OCI-LY7 (cell line): Measurements from ENCODE around the gene GRIP1. TPM values are rescaled to one million over a fixed set of nuclear protein-coding genes. Genes with fewer than 3 reads are reported as not detected.
A peak's percentile ranks its signal among the peaks of the same experiment; 100 is the strongest.

Experiments used
- Bru-seq: library from RNA; stranded (reverse); fragments of 400-500 nt; gene quantifications from one replicate; lab custom pipeline; 2021; lab: Mats Ljungman, UMichigan
- BruChase-seq, 2 experiments: library from RNA; stranded (reverse); fragments of 400-500 nt; gene quantifications; one replicate each; lab custom pipeline; 2021; lab: Mats Ljungman, UMichigan
- BruUV-seq: library from RNA; stranded (reverse); fragments of 400-500 nt; replicated peaks from 2 replicates; lab custom pipeline; 2021; lab: Mats Ljungman, UMichigan
- CTCF ChIA-PET: fragments of 300-600 bp; sonication (Branson Sonifier 250); formaldehyde crosslinking; loops from one replicate; lab custom pipeline; 2022; ENCODE audit warnings: antibody characterized with exemption; ENCODE audit not compliant: unreplicated experiment; lab: Charles Lee
- POLR2A ChIA-PET: fragments of 300-600 bp; sonication (Branson Sonifier 250); formaldehyde crosslinking; loops from one replicate; lab custom pipeline; 2022; ENCODE audit warnings: antibody characterized with exemption; lab: Charles Lee
- DNase-seq: peaks from one replicate; pipeline ENCODE4 v3.0.0-alpha.2; 2015; ENCODE audit warnings: low spot score
- H2AFZ ChIP-seq: fragments of 200-600 bp; sonication (generic), shearing (Covaris generic); 2 replicates; pipeline ENCODE4 v1.6.1; 2014; ENCODE audit warnings: mild to moderate bottlenecking, antibody characterized with exemption, low read length, moderate library complexity
- H3K27ac ChIP-seq: fragments of 200-600 bp; sonication (generic); 2 replicates; pipeline ENCODE4 v1.5.1; 2014; ENCODE audit warnings: mixed run types, low read depth, mild to moderate bottlenecking, moderate library complexity, low read length, inconsistent platforms; ENCODE audit not compliant: poor library complexity, severe bottlenecking
- H3K36me3 ChIP-seq: fragments of 200-600 bp; sonication (generic); 2 replicates; pipeline ENCODE4 v1.6.1; 2014; ENCODE audit warnings: mild to moderate bottlenecking, antibody characterized with exemption, low read length, moderate library complexity, mixed read lengths; ENCODE audit not compliant: insufficient read depth
- H3K4me1 ChIP-seq: fragments of 200-600 bp; sonication (generic); 2 replicates; pipeline ENCODE4 v1.5.1; 2014; ENCODE audit warnings: mild to moderate bottlenecking, low read length; ENCODE audit not compliant: insufficient read depth, poor library complexity, severe bottlenecking
- H3K4me2 ChIP-seq: fragments of 200-600 bp; sonication (generic); 2 replicates; pipeline ENCODE4 v1.6.1; 2014; ENCODE audit warnings: mild to moderate bottlenecking, low read length
- H3K4me3 ChIP-seq: fragments of 200-600 bp; sonication (generic); 2 replicates; pipeline ENCODE4 v1.5.1; 2014; ENCODE audit warnings: mild to moderate bottlenecking, low read depth, low read length; ENCODE audit not compliant: poor library complexity, severe bottlenecking
- H3K79me2 ChIP-seq: fragments of 200-600 bp; sonication (generic); 2 replicates; pipeline ENCODE4 v1.6.1; 2016; ENCODE audit warnings: low read depth, mild to moderate bottlenecking, low read length, moderate library complexity, mixed read lengths; ENCODE audit not compliant: insufficient read depth
- H3K9me2 ChIP-seq: fragments of 200-600 bp; sonication (generic); 2 replicates; pipeline ENCODE4 v1.6.1; 2016; ENCODE audit warnings: mild to moderate bottlenecking, low read length, mixed read lengths; ENCODE audit not compliant: insufficient read depth
- H3K9me3 ChIP-seq: fragments of 200-600 bp; sonication (generic); 2 replicates; pipeline ENCODE4 v1.6.1; 2014; ENCODE audit warnings: mild to moderate bottlenecking, mixed run types, low read length, mixed read lengths
- H4K20me1 ChIP-seq: fragments of 200-600 bp; sonication (generic); 2 replicates; pipeline ENCODE4 v1.6.1; 2014; ENCODE audit warnings: mild to moderate bottlenecking, antibody characterized with exemption, low read length, moderate library complexity, mixed read lengths; ENCODE audit not compliant: insufficient read depth
- CTCF ChIP-seq: fragments of 200-600 bp; sonication (generic); conservative IDR thresholded peaks from 2 replicates; pipeline ENCODE4 v1.5.1; 2014; ENCODE audit warnings: mild to moderate bottlenecking, antibody characterized with exemption, low read length, moderate library complexity, mixed read lengths
- EZH2phosphoT487 ChIP-seq: fragments of 200-600 bp; sonication (generic); IDR thresholded peaks from 2 replicates; pipeline ENCODE4 v1.6.1; 2018; ENCODE audit warnings: low read depth, borderline replicate concordance, mild to moderate bottlenecking, mixed run types, antibody characterized with exemption, low read length, moderate library complexity, mixed read lengths
- intact Hi-C: fragments of 100-400 bp; cut with micrococcal nuclease; formaldehyde crosslinking; loops from one replicate; pipeline ENCODE4 v1.10.0; 2022; ENCODE audit not compliant: unreplicated experiment
- long read RNA-seq: library from polyadenylated mRNA; stranded (forward); transcript quantifications from one replicate; pipeline ENCODE4 v2.0.0, GENCODE V29; 2022
- total RNA-seq, 2 experiments: library from RNA; depleted of rRNA in 1 of 2; stranded (reverse); fragments of >200 nt in 1 of 2; shearing (Covaris generic) in 1 of 2; gene quantifications; 2 replicates each; pipeline ENCODE4 v1.2.3, GENCODE V29; 2014 to 2022

Gene GRIP1
- 0.70 and 7.6 TPM in 2 replicates for total RNA-seq (2014; rRNA removed; shearing (Covaris generic))
- total RNA-seq (2022) = 1.9 and 4.1 TPM in 2 replicates
- percentile 30 among the genes with signal in this experiment for Bru-seq, nascent RNA
- BruChase-seq, experiment 1, labeled RNA remaining after a 6-hour chase = percentile 25 among the genes with signal in this experiment
- BruChase-seq, experiment 2, labeled RNA remaining after a 2-hour chase = percentile 27 among the genes with signal in this experiment
- long read RNA-seq, partial matches to known transcripts = 0 of 2 reads
- long read RNA-seq, other reads (novel, unspliced or antisense) = 2 of 2 reads

GRCh38 chr12:66678338-66679275, at the start of gene GRIP1:
TSS of gene GRIP1 (minus strand) at chr12:66679076. CDS start at chr12:66678904, 172 bp downstream.
- POLR2A ChIA-PET = interaction anchor here (0.8 to 1.4 kb wide), 4 partner anchors 8 to 52 kb away, joined by 3 to 6 read pairs (median 4); no protein-coding TSS in a partner anchor
- no peaks in the 10 kb centered on the region for H3K79me2 ChIP-seq

GRCh38 chr12:66726556-66726955, 47.7 kb upstream of the GRIP1 start:
- no peaks in the 10 kb centered on the region for H3K79me2 ChIP-seq
- H3K4me3 ChIP-seq = peak overlapping the region; percentile 12
- H3K36me3 ChIP-seq = no peaks in the 10 kb centered on the region
- intact Hi-C loops = no loop called here
- BruUV-seq = no TSS peak
- H3K27ac ChIP-seq = peak overlapping the region; percentile 19
- TF ChIP-seq EZH2phosphoT487 = no peak
- TF ChIP-seq CTCF = no peak
- no peaks in the 10 kb centered on the region for H4K20me1 ChIP-seq
- H3K9me2 ChIP-seq = no peaks in the 10 kb centered on the region
- H2AFZ ChIP-seq = peak overlapping the region; percentile 70
- ChIA-PET POLR2A (no interaction called here), CTCF (no interaction called here)
- no peaks in the 10 kb centered on the region for H3K9me3 ChIP-seq
- H3K4me2 ChIP-seq = peak overlapping the region; percentile 56
- DNase-seq = peak; percentile 66
- peaks cover 19% of the 10 kb centered on the region for H3K4me1 ChIP-seq

More at GRCh38 chr12:66678338-66679275, at the start of gene GRIP1:
- CTCF ChIA-PET = no interaction called here
- 0 out of 2 replicates have a peak within 1 kb of the TSS, but pooled peaks have one; percentile 8 for H2AFZ ChIP-seq
- TF ChIP-seq EZH2phosphoT487 (no peak), CTCF (no peak)
- BruUV-seq = no TSS peak
- no peak within 1 kb of the TSS for H3K4me3 ChIP-seq
- H3K9me3 ChIP-seq = no peaks in the 10 kb centered on the region
- no peaks in the 10 kb centered on the region for H3K9me2 ChIP-seq
- H3K27ac ChIP-seq = no peak within 1 kb of the TSS
- H3K36me3 ChIP-seq = no peaks in the 10 kb centered on the region
- no peak for DNase-seq
- H3K4me2 ChIP-seq = no peak within 1 kb of the TSS
- H3K4me1 ChIP-seq = peaks cover 11% of the 10 kb centered on the region
- H4K20me1 ChIP-seq = no peaks in the 10 kb centered on the region
- intact Hi-C loops = no loop called here
